ENCODE measurements around the gene GNMT.

GRCh38 chr6:42960243-42961019 is at the start of gene GNMT:
- TF ChIP-seq CTCF (IDR thresholded peaks at IDR 0.05) = no peak
- peak; percentile 24 for TF ChIP-seq POLR2A (IDR thresholded peaks at IDR 0.05)
- no peak for TF ChIP-seq EP300 (IDR thresholded peaks at IDR 0.05; ENCODE audit: low read depth)
- peak in 1 of 3 donors; percentile 33 for TF ChIP-seq POLR2AphosphoS5 (IDR thresholded peaks at IDR 0.05)
